ENCODE results near the gene FIGNL2.

Gene FIGNL2

GRCh38 chr12:51874000-51874399, 25.5 kb upstream of the FIGNL2 start:
- DNase-seq, result no peak

- DNase-seq, result no peak
Measured at GRCh38 chr12:51873251-51873994, 24.9 kb upstream of the FIGNL2 start.

- no peak for DNase-seq
Measured at GRCh38 chr12:51872689-51872981, 24.1 kb upstream of the FIGNL2 start.

- DNase-seq, result no peak
Measured at GRCh38 chr12:51871918-51872688, 23.6 kb upstream of the FIGNL2 start.

- no peak for DNase-seq
Measured at GRCh38 chr12:51871126-51871525, 22.6 kb upstream of the FIGNL2 start.

GRCh38 chr12:51870504-51870903, 22.0 kb upstream of the FIGNL2 start:
- DNase-seq, result no peak

GRCh38 chr12:51869931-51870330, 21.4 kb upstream of the FIGNL2 start:
- no peak for DNase-seq

GRCh38 chr12:51869496-51869865, 21.0 kb upstream of the FIGNL2 start:
- DNase-seq, result no peak

- no peak for DNase-seq
Measured at GRCh38 chr12:51868821-51869495, 20.4 kb upstream of the FIGNL2 start.

GRCh38 chr12:51867796-51868428, 19.4 kb upstream of the FIGNL2 start:
- DNase-seq, result no peak

- DNase-seq, result no peak
Measured at GRCh38 chr12:51867371-51867770, 18.9 kb upstream of the FIGNL2 start.

- no peak for DNase-seq
Measured at GRCh38 chr12:51866762-51867161, 18.2 kb upstream of the FIGNL2 start.

GRCh38 chr12:51866324-51866723, 17.8 kb upstream of the FIGNL2 start:
- DNase-seq, result no peak

GRCh38 chr12:51865757-51866270, 17.3 kb upstream of the FIGNL2 start:
- no peak for DNase-seq

- DNase-seq, result no peak
Measured at GRCh38 chr12:51864833-51865670, 16.5 kb upstream of the FIGNL2 start.

GRCh38 chr12:51863933-51864832, 15.7 kb upstream of the FIGNL2 start:
- peak; percentile 80 for DNase-seq

- no peak for DNase-seq
Measured at GRCh38 chr12:51863363-51863932, 14.9 kb upstream of the FIGNL2 start.

- no peak for DNase-seq
Measured at GRCh38 chr12:51862947-51863346, 14.4 kb upstream of the FIGNL2 start.

GRCh38 chr12:51860986-51861385, 12.5 kb upstream of the FIGNL2 start:
- DNase-seq, result no peak

GRCh38 chr12:51855586-51856428, 7.3 kb upstream of the FIGNL2 start:
- DNase-seq, result no peak
